ELR (cell line): ENCODE measurements around the gene SSH2.

Source experiments
- DNase-seq: peaks from one replicate; pipeline ENCODE4 v3.0.0-alpha.2; 2015; ENCODE audit warnings: low read depth

The SSH2 gene

GRCh38 chr17:29576214-29577000, 353.6 kb downstream of the SSH2 start:
- DNase-seq: no peak
